ENCODE measurements around the gene THEMIS. TPM values are rescaled to one million over a fixed set of nuclear protein-coding genes. Genes with fewer than 3 reads are reported as not detected.

The THEMIS gene
- total and polyA plus RNA-seq, 2 experiments from 2014 or later: not detected

DNA sequence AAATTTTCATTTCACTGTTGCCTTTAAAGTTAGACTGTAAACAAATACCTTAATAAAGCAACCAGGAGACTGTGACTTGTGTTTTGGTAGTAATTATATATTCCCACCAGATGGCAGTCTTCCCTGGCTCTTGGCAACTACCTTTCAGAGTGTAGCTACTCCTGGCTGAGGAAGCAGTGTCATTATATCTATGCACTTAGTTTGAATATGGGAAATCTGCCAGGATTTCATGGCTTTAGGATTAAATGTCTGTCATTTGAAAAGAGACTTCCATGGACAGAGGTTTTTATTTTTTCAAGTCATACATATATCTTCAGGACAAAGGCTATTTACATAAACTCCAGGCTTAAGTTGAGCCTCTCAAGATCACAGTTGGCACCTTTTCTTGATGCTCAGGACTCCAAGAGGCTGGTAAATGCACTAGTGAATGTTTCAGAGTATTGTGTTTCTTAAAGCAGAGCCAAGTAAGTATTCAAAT is 163.8 kb downstream of the THEMIS start:
- H3K36me3 Mint-ChIP-seq (ENCODE audit: low read depth): no peaks in the 10 kb centered on the region
- Histone ChIP-seq H3K9me2 (ENCODE audit: insufficient read depth) (no peaks in the 10 kb centered on the region), H3K4me3 (no peak overlapping the region), H4K20me1 (replicated peaks; ENCODE audit: insufficient read depth) (no peaks in the 10 kb centered on the region), H3K27me3 (ENCODE audit: insufficient read depth) (no peaks in the 10 kb centered on the region), H2AFZ (no peak overlapping the region), H3F3A (replicated peaks; ENCODE audit: low read depth) (no peaks in the 10 kb centered on the region), H3K36me3 (ENCODE audit: insufficient read depth) (no peaks in the 10 kb centered on the region), H3K4me1 (ENCODE audit: insufficient read depth) (no peaks in the 10 kb centered on the region), H3K4me2 (no peak overlapping the region), H3K79me2 (replicated peaks; ENCODE audit: insufficient read depth) (no peaks in the 10 kb centered on the region), H3K27ac (ENCODE audit: low read depth) (no peak overlapping the region)
- no peaks in the 10 kb centered on the region; the same call in 2 of the 3 replicates for H3K4me1 Mint-ChIP-seq
- no peaks in the 10 kb centered on the region for H3K9me3 Mint-ChIP-seq
- no peak overlapping the region for H3K4me3 Mint-ChIP-seq
- H3K27ac Mint-ChIP-seq: no peak overlapping the region
- TF ChIP-seq CREB1 (CRISPR knock-in tag; IDR thresholded peaks at IDR 0.05; ENCODE audit: low read depth) (no peak), CTCF (conservative IDR thresholded peaks at IDR 0.05; ENCODE audit: low read depth in 2 of 2) (peak; percentile 81 to 83), EZH2 (IDR thresholded peaks at IDR 0.05; ENCODE audit: low read depth, unreplicated experiment) (no peak), JUNB (IDR thresholded peaks at IDR 0.05; ENCODE audit: unreplicated experiment) (no peak), ZNF331 (CRISPR knock-in tag; IDR thresholded peaks at IDR 0.05; ENCODE audit: low read depth) (no peak)
- TF ChIP-seq, protein P1, sequence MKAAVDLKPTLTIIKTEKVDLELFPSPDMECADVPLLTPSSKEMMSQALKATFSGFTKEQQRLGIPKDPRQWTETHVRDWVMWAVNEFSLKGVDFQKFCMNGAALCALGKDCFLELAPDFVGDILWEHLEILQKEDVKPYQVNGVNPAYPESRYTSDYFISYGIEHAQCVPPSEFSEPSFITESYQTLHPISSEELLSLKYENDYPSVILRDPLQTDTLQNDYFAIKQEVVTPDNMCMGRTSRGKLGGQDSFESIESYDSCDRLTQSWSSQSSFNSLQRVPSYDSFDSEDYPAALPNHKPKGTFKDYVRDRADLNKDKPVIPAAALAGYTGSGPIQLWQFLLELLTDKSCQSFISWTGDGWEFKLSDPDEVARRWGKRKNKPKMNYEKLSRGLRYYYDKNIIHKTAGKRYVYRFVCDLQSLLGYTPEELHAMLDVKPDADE (IDR thresholded peaks at IDR 0.05): no peak
- ATAC-seq: peak; percentile 92
- H3K27me3 Mint-ChIP-seq (ENCODE audit: insufficient read depth, low read depth, poor library complexity): no peaks in the 10 kb centered on the region
- peak; percentile 84 for DNase-seq (ENCODE audit: low spot score)

GRCh38 chr6:127732927-127733326 is 167.9 kb downstream of the THEMIS start:
- Histone ChIP-seq H3K79me2 (replicated peaks; ENCODE audit: insufficient read depth) (no peaks in the 10 kb centered on the region), H3F3A (replicated peaks; ENCODE audit: low read depth) (no peaks in the 10 kb centered on the region), H3K4me2 (no peak overlapping the region), H3K36me3 (ENCODE audit: insufficient read depth) (no peaks in the 10 kb centered on the region), H3K27ac (ENCODE audit: low read depth) (no peak overlapping the region), H3K4me3 (no peak overlapping the region), H3K9me2 (ENCODE audit: insufficient read depth) (no peaks in the 10 kb centered on the region), H3K4me1 (ENCODE audit: insufficient read depth) (no peaks in the 10 kb centered on the region), H4K20me1 (replicated peaks; ENCODE audit: insufficient read depth) (no peaks in the 10 kb centered on the region), H2AFZ (no peak overlapping the region), H3K27me3 (ENCODE audit: insufficient read depth) (no peaks in the 10 kb centered on the region)
- Mint-ChIP-seq H3K4me1 (peaks cover 7% of the 10 kb centered on the region; the same call in 2 of the 3 replicates), H3K9me3 (no peaks in the 10 kb centered on the region), H3K27ac (no peak overlapping the region), H3K36me3 (ENCODE audit: low read depth) (no peaks in the 10 kb centered on the region), H3K27me3 (ENCODE audit: insufficient read depth, low read depth, poor library complexity) (no peaks in the 10 kb centered on the region), H3K4me3 (no peak overlapping the region)
- DNase-seq (ENCODE audit: low spot score) (no peak), ATAC-seq (no peak)
- TF ChIP-seq, protein P2, sequence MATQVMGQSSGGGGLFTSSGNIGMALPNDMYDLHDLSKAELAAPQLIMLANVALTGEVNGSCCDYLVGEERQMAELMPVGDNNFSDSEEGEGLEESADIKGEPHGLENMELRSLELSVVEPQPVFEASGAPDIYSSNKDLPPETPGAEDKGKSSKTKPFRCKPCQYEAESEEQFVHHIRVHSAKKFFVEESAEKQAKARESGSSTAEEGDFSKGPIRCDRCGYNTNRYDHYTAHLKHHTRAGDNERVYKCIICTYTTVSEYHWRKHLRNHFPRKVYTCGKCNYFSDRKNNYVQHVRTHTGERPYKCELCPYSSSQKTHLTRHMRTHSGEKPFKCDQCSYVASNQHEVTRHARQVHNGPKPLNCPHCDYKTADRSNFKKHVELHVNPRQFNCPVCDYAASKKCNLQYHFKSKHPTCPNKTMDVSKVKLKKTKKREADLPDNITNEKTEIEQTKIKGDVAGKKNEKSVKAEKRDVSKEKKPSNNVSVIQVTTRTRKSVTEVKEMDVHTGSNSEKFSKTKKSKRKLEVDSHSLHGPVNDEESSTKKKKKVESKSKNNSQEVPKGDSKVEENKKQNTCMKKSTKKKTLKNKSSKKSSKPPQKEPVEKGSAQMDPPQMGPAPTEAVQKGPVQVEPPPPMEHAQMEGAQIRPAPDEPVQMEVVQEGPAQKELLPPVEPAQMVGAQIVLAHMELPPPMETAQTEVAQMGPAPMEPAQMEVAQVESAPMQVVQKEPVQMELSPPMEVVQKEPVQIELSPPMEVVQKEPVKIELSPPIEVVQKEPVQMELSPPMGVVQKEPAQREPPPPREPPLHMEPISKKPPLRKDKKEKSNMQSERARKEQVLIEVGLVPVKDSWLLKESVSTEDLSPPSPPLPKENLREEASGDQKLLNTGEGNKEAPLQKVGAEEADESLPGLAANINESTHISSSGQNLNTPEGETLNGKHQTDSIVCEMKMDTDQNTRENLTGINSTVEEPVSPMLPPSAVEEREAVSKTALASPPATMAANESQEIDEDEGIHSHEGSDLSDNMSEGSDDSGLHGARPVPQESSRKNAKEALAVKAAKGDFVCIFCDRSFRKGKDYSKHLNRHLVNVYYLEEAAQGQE (IDR thresholded peaks at IDR 0.05; ENCODE audit: unreplicated experiment): no peak
- TF ChIP-seq EZH2 (IDR thresholded peaks at IDR 0.05; ENCODE audit: low read depth, unreplicated experiment) (no peak), POLR2AphosphoS5 (IDR thresholded peaks at IDR 0.05; ENCODE audit: low read depth) (no peak), JUNB (IDR thresholded peaks at IDR 0.05; ENCODE audit: unreplicated experiment) (no peak), ZNF462 (CRISPR knock-in tag; IDR thresholded peaks at IDR 0.05) (no peak)
